OCI-LY3 (cell line): ENCODE data around the gene COPS6.

Source experiments
- H2AFZ ChIP-seq: fragments of 200-600, 300-600 bp; shearing (Covaris generic); 2 replicates; pipeline ENCODE4 v1.6.0; 2014; ENCODE audit warnings: antibody characterized with exemption, low read depth, low read length
- H3K27ac ChIP-seq: fragments of 200-600, 300-600 bp; sonication (generic); 2 replicates; pipeline ENCODE4 v1.5.1; 2014; ENCODE audit warnings: mild to moderate bottlenecking, low read length, moderate library complexity, mixed read lengths
- H3K27me3 ChIP-seq: fragments of 200-600, 300-600 bp; sonication (generic); 2 replicates; pipeline ENCODE4 v1.6.1; 2014; ENCODE audit warnings: low read depth, low read length, mixed read lengths
- H3K36me3 ChIP-seq: fragments of 200-600, 300-600 bp; sonication (generic); replicated peaks from 2 replicates; pipeline ENCODE3; 2014; ENCODE audit warnings: low read depth, low read length, mixed read lengths
- H3K4me1 ChIP-seq: fragments of 300-600, 200-600 bp; sonication (generic); 2 replicates; pipeline ENCODE4 v1.6.1; 2014; ENCODE audit warnings: low read length, mixed read lengths
- H3K4me2 ChIP-seq: fragments of 200-600, 300-600 bp; sonication (generic); 2 replicates; pipeline ENCODE4 v1.6.1; 2014; ENCODE audit warnings: low read length, mixed read lengths
- H3K4me3 ChIP-seq: fragments of 300-600, 200-600 bp; sonication (generic); 2 replicates; pipeline ENCODE4 v1.5.1; 2014; ENCODE audit warnings: antibody characterized with exemption, mild to moderate bottlenecking, low read length, moderate library complexity
- H3K79me2 ChIP-seq: fragments of 300-600, 200-600 bp; shearing (Covaris generic); 2 replicates; pipeline ENCODE4 v1.6.1; 2014; ENCODE audit warnings: mild to moderate bottlenecking, low read length, mixed read lengths
- H3K9ac ChIP-seq: fragments of 300-600, 200-600 bp; shearing (Covaris generic); 2 replicates; pipeline ENCODE4 v1.6.0; 2014; ENCODE audit warnings: mild to moderate bottlenecking, low read length, moderate library complexity
- H3K9me3 ChIP-seq: fragments of 200-600, 300-600 bp; shearing (Covaris generic); 2 replicates; pipeline ENCODE4 v1.6.1; 2014; ENCODE audit warnings: low read length, mixed read lengths; ENCODE audit not compliant: insufficient read depth
- H4K20me1 ChIP-seq: fragments of 200-600, 300-600 bp; sonication (generic); 2 replicates; pipeline ENCODE4 v1.6.1; 2016; ENCODE audit warnings: low read length, mixed read lengths; ENCODE audit not compliant: insufficient read depth
- EZH2phosphoT487 ChIP-seq: fragments of 200-600 bp; shearing (Covaris generic); IDR thresholded peaks from 2 replicates; pipeline ENCODE4 v1.6.1; 2018; ENCODE audit warnings: antibody characterized with exemption, mixed run types, low read depth
- TF ChIP-seq, protein P1 (sequence below): fragments of 200-600, 300-600 bp; sonication (generic); IDR thresholded peaks from 2 replicates; pipeline ENCODE4 v1.5.1; 2014; ENCODE audit warnings: antibody characterized with exemption, low read length, low read depth

COPS6 gene

DNA sequence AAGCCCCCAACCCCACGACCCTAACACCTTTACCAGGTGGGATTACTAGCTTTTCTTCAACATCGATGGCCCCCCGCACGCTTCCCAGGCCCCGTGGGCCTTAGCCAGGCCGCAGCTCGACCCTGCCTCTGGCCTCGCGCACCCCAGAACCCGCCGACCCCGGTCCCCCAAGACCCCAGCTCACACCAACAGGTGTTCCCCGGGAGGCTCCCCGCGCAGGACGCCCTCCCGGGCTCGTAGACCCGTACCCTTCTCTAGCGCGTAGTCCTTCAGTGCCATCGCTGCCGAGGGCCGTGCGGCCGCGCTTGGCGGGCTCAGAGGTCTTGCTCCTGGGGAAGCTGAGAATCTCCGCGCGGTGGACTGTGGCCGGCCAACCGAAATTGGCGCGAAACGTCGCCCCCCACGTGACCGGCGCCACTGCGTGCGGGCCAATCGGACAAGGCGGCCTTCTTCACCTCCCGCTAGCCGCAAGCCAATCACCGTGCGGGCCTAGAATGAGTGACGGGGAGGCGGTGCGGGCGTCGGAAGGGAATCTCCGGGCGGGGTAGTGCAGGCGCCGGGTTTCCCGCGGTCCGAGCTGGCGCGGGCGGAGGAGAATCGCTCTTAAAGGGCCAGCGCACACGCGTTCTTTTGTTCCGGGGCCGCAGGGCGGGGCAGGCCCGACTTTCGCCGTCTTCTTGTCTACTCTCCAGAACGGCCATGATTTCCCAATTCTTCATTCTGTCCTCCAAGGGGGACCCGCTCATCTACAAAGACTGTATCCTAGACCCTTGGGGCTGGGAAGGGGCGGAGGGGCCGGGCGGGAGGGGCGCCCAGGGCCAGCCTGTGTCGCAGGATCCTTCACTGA lies 12.5 kb downstream of the COPS6 start, which contains the start of the genes AP4M1 and MCM7:
AP4M1 (plus strand) TSS at position 628 of the 847 bp plus-strand sequence; CDS start at position 700, 72 bp downstream.
MCM7 (minus strand) TSS at position 382 of the 847 bp plus-strand sequence; CDS start at position 279, 103 bp downstream.
- Histone ChIP-seq H3K27me3 (no peaks in the 10 kb centered on the region), H3K27ac (peak within 1 kb of the TSS; percentile 90), H3K4me1 (peaks cover 12% of the 10 kb centered on the region), H3K9me3 (no peaks in the 10 kb centered on the region), H3K9ac (peak within 1 kb of the TSS; percentile 99), H3K4me3 (peak within 1 kb of the TSS; percentile 90), H3K79me2 (peaks cover 52% of the 10 kb centered on the region), H3K36me3 (peaks cover 34% of the 10 kb centered on the region), H4K20me1 (peaks cover 24% of the 10 kb centered on the region), H3K4me2 (peak within 1 kb of the TSS; percentile 81), H2AFZ (peak within 1 kb of the TSS; percentile 8; the same call in 1 of the 2 replicates)
- TF ChIP-seq, protein P1, sequence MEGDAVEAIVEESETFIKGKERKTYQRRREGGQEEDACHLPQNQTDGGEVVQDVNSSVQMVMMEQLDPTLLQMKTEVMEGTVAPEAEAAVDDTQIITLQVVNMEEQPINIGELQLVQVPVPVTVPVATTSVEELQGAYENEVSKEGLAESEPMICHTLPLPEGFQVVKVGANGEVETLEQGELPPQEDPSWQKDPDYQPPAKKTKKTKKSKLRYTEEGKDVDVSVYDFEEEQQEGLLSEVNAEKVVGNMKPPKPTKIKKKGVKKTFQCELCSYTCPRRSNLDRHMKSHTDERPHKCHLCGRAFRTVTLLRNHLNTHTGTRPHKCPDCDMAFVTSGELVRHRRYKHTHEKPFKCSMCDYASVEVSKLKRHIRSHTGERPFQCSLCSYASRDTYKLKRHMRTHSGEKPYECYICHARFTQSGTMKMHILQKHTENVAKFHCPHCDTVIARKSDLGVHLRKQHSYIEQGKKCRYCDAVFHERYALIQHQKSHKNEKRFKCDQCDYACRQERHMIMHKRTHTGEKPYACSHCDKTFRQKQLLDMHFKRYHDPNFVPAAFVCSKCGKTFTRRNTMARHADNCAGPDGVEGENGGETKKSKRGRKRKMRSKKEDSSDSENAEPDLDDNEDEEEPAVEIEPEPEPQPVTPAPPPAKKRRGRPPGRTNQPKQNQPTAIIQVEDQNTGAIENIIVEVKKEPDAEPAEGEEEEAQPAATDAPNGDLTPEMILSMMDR, result no peak

DNA sequence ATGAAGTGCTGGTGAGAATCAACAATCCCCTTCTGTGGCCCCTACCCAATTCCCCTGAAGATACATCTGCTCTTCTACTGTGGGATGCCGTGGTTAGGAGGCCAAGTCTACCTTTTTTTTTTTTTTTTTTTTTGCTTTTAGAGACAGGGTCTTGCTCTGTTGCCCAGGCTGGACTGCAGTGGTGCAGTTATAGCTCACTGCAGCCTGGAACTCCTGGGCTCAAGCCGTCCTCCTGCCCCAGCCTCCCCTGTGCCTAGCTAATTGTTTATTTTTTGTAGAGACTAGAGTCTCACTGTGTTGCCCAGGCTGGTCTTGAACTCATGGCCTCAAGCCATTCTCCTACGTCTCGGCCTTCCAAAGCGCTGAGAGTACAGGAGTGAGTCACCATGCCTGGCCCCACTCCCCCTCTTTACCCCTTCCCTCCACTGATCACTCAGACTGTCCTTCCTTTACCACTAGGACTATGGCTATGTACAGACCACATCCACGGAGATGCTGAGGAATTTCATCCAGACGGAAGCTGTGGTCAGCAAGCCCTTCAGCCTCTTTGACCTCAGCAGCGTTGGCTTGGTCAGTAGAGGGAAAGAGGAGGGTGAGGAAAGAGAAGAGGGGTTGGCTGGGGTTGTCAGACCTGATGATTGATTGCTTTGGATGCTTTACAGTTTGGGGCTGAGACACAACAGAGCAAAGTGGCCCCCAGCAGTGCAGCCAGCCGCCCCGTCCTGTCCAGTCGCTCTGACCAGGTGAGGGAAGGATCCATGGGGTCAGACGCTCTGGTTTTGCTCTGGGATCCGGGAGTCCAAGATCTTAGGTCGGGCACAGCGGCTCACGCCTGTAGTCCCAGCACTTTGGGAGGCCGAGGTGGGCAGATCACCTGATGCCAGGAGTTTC lies 14.4 kb downstream of the COPS6 start:
- no peaks in the 10 kb centered on the region for H3K27me3 ChIP-seq
- H3K9ac ChIP-seq, result no peak overlapping the region
- peaks cover 18% of the 10 kb centered on the region for H4K20me1 ChIP-seq
- TF ChIP-seq, protein P1, result no peak
- no peak for TF ChIP-seq EZH2phosphoT487
- H3K36me3 ChIP-seq, result peaks cover 23% of the 10 kb centered on the region
- H3K79me2 ChIP-seq, result peaks cover 38% of the 10 kb centered on the region
- H3K4me1 ChIP-seq, result peaks cover 12% of the 10 kb centered on the region
- peak overlapping the region; percentile 81 for H3K4me2 ChIP-seq
- H3K9me3 ChIP-seq, result no peaks in the 10 kb centered on the region
- H2AFZ ChIP-seq, result no peak overlapping the region
- H3K4me3 ChIP-seq, result no peak overlapping the region
- no peak overlapping the region for H3K27ac ChIP-seq

DNA sequence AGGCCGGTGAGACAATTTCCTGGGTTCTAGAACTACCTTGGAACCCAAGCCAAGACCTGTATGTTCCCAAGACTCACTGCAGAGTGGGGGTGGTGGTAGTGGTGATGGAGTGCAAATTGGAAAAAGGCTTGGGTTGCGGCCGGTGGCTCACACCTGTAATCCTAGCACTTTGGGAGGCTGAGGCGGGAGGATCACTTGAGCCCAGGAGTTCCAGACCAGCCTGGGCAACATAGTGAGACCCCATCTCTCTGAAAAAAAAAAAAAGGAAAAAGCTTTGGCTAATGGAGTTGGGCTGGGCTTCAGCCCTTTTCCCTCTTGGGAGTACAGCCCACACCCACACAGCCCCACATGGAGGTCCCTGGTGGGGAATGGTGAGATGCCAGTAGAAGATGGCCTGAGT lies 16.8 kb downstream of the COPS6 start:
- Histone ChIP-seq H4K20me1 (no peaks in the 10 kb centered on the region), H3K9ac (no peak overlapping the region), H3K27me3 (no peaks in the 10 kb centered on the region), H3K27ac (no peak overlapping the region), H3K4me3 (no peak overlapping the region), H3K9me3 (no peaks in the 10 kb centered on the region), H3K79me2 (peaks cover 15% of the 10 kb centered on the region), H2AFZ (no peak overlapping the region), H3K36me3 (peaks cover 17% of the 10 kb centered on the region), H3K4me2 (no peak overlapping the region), H3K4me1 (peaks cover 6% of the 10 kb centered on the region)
- TF ChIP-seq, protein P1, result no peak
- TF ChIP-seq EZH2phosphoT487, result no peak

DNA sequence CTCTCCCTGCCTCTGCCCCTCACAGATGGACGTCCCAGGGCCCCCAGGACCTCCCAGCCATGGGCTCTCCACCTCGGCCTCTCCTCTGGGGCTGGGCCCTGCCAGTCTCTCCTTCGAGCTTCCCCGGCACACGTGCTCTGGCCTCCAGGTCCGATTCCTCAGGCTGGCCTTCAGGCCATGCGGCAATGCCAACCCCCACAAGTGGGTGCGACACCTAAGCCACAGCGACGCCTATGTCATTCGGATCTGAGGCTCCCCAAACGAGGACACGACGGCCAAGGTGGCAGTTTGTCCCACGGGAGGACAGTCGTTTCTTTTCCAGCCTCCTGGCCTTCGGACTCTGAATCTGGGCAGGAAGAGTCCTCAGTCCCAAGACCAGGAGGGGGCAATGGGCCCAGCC lies 17.9 kb downstream of the COPS6 start:
- Histone ChIP-seq H2AFZ (no peak overlapping the region), H3K36me3 (peaks cover 24% of the 10 kb centered on the region), H3K9me3 (no peaks in the 10 kb centered on the region), H3K27me3 (no peaks in the 10 kb centered on the region), H3K79me2 (peaks cover 8% of the 10 kb centered on the region), H3K27ac (no peak overlapping the region), H3K4me3 (no peak overlapping the region), H3K9ac (no peak overlapping the region), H3K4me1 (peaks cover 6% of the 10 kb centered on the region), H4K20me1 (no peaks in the 10 kb centered on the region), H3K4me2 (no peak overlapping the region)
- TF ChIP-seq, protein P1, result no peak
- TF ChIP-seq EZH2phosphoT487, result no peak
